Activated T-cell treated with anti-CD3 and anti-CD28 coated beads, Interleukin-2, amount 50 U/mL, for 24 hours (primary cell): ENCODE measurements around the gene DCC.

ENCODE experiments used
- DNase-seq: peaks from one replicate; pipeline ENCODE4 v3.0.0-alpha.2; 2020
- H3K27ac Mint-ChIP-seq: 2 replicates; pipeline ENCODE4 v1.8.0; 2020; ENCODE audit warnings: mild to moderate bottlenecking, mixed read lengths
- H3K27me3 Mint-ChIP-seq: 2 replicates; pipeline ENCODE4 v1.8.0; 2020; ENCODE audit warnings: mixed read lengths
- H3K36me3 Mint-ChIP-seq: 2 replicates; pipeline ENCODE4 v1.8.0; 2020; ENCODE audit warnings: low read depth, mixed read lengths
- H3K4me1 Mint-ChIP-seq: 2 replicates; pipeline ENCODE4 v1.8.0; 2020; ENCODE audit warnings: low read depth, mixed read lengths
- H3K4me3 Mint-ChIP-seq: 2 replicates; pipeline ENCODE4 v1.8.0; 2020; ENCODE audit warnings: mild to moderate bottlenecking, moderate library complexity, mixed read lengths
- H3K9me3 Mint-ChIP-seq: 2 replicates; pipeline ENCODE4 v1.8.0; 2020; ENCODE audit warnings: mixed read lengths

DCC gene

GRCh38 chr18:52897611-52898484, 557.9 kb downstream of the DCC start:
- no peaks in the 10 kb centered on the region for H3K9me3 Mint-ChIP-seq
- H3K4me3 Mint-ChIP-seq = no peak overlapping the region
- no peak overlapping the region for H3K27ac Mint-ChIP-seq
- no peak for DNase-seq
- H3K36me3 Mint-ChIP-seq = no peaks in the 10 kb centered on the region
- no peaks in the 10 kb centered on the region for H3K4me1 Mint-ChIP-seq
- no peaks in the 10 kb centered on the region for H3K27me3 Mint-ChIP-seq

- Mint-ChIP-seq H3K27me3 (no peaks in the 10 kb centered on the region), H3K9me3 (no peaks in the 10 kb centered on the region), H3K4me1 (no peaks in the 10 kb centered on the region), H3K36me3 (no peaks in the 10 kb centered on the region), H3K4me3 (no peak overlapping the region), H3K27ac (no peak overlapping the region)
- no peak for DNase-seq
Observed at GRCh38 chr18:52898485-52899058, 558.6 kb downstream of the DCC start.

DNA sequence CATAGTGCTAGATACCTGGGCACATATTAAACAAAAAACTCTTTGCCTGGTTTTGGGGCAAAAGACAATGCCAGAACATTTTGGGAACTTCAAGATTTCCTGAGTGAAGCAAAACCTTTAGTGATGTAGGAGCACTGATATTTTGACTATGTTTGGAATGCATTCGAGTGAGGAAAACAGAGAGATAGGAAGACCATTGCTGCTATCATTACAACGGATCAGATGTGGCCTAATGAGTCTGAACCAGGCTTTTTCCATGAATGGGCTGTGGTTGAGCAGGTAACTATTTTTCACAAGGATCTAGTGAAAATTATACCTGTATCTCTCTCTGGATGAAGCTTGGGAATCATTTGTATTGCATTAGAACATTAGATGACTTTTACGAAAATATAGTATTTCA, 562.2 kb downstream of the DCC start:
- Mint-ChIP-seq H3K36me3 (no peaks in the 10 kb centered on the region), H3K27me3 (no peaks in the 10 kb centered on the region), H3K9me3 (no peaks in the 10 kb centered on the region), H3K27ac (no peak overlapping the region), H3K4me1 (no peaks in the 10 kb centered on the region), H3K4me3 (no peak overlapping the region)
- DNase-seq = no peak

DNA sequence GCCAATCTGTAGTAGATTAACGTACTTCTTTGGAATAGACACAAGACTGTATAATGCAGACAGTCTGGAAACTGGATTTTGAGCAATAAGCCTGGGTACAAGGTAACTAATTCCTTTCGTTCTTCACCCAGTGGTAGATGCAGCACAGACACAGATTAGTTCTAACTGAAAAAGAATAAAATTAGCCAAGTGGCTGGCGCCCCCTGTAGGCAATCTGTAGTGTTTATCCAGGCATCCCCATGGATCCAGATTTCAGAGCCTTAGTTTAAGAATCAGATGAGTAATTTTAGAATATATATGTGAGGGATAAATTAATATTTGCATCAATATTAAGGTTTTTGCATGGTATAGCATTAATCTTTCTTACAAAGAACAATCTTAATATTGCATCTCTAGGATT, 563.9 kb downstream of the DCC start:
- no peaks in the 10 kb centered on the region for H3K4me1 Mint-ChIP-seq

DNA sequence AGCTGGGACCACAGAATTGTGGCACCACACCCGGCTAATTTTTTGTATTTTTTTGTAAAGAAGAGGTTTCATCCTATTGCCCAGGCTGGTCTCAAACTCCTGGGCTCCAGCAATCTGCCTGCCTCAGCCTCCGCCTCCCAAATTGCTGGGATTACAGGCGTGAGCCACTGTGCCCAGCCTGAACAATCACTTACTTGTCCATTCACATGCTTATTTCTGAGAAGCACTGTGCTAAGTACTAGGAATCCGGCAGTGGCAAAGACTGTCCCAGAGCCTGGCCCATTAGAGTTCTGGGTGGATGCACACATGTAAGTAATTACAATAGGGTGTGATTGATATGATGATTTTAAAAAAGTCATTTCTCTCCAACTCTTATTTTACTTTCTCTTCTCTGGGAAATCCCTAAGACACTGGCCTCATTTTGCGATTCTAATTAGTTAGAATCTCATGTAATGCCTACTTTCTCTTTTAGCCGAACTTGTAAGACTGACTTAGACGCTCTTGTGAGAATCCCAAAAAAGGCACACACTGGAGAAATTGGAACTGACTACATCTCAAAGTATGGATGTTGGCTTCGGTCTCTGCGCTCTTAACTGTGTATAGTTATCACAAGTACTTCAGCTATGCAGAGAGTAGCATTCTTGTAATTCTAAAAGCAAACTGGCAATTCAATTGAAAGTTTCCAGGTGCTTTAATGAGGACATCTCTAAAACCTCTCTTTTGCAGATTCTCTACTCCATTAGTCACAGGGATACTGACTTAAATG, 567.7 kb downstream of the DCC start:
- peaks cover 3% of the 10 kb centered on the region for H3K9me3 Mint-ChIP-seq
- H3K27ac Mint-ChIP-seq = no peak overlapping the region
- DNase-seq = no peak
- no peaks in the 10 kb centered on the region for H3K27me3 Mint-ChIP-seq
- H3K4me1 Mint-ChIP-seq = no peaks in the 10 kb centered on the region
- H3K4me3 Mint-ChIP-seq = no peak overlapping the region
- no peaks in the 10 kb centered on the region for H3K36me3 Mint-ChIP-seq

More for the DNA sequence above, 563.9 kb downstream of the DCC start:
- H3K9me3 Mint-ChIP-seq = no peaks in the 10 kb centered on the region
- no peaks in the 10 kb centered on the region for H3K36me3 Mint-ChIP-seq
- H3K27me3 Mint-ChIP-seq = no peaks in the 10 kb centered on the region
- no peak overlapping the region for H3K4me3 Mint-ChIP-seq
- no peak for DNase-seq
- no peak overlapping the region for H3K27ac Mint-ChIP-seq

GRCh38 chr18:52914148-52914547, 574.2 kb downstream of the DCC start:
- peaks cover 10% of the 10 kb centered on the region for H3K9me3 Mint-ChIP-seq
- no peaks in the 10 kb centered on the region for H3K27me3 Mint-ChIP-seq
- H3K36me3 Mint-ChIP-seq = no peaks in the 10 kb centered on the region
- no peaks in the 10 kb centered on the region for H3K4me1 Mint-ChIP-seq
- no peak overlapping the region for H3K27ac Mint-ChIP-seq
- DNase-seq = no peak
- H3K4me3 Mint-ChIP-seq = no peak overlapping the region

DNA sequence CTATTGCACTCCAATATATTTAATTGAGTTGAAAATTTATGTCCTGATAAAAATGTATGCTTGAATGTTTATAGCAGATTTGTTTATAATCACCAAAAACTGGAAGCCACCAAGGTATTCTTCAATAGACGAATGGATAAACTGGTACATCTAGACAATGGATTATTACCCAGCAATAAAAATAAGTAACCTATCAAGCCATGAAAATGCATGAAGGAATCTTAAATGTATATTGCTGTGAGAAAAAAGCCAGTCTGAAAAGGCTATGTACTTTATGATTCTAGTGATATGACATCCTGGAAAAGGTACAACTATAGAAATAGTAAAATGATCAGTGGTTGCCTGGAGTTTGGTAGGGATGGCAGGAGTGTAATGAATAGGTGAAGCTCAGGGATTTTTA, 580.7 kb downstream of the DCC start:
- no peak overlapping the region for H3K27ac Mint-ChIP-seq
- DNase-seq = no peak
- H3K36me3 Mint-ChIP-seq = no peaks in the 10 kb centered on the region
- no peaks in the 10 kb centered on the region for H3K4me1 Mint-ChIP-seq
- no peaks in the 10 kb centered on the region for H3K27me3 Mint-ChIP-seq
- peaks cover 2% of the 10 kb centered on the region for H3K9me3 Mint-ChIP-seq
- no peak overlapping the region for H3K4me3 Mint-ChIP-seq

- Mint-ChIP-seq H3K27me3 (no peaks in the 10 kb centered on the region), H3K27ac (no peak overlapping the region), H3K4me3 (no peak overlapping the region), H3K4me1 (no peaks in the 10 kb centered on the region), H3K9me3 (peaks cover 4% of the 10 kb centered on the region), H3K36me3 (no peaks in the 10 kb centered on the region)
- DNase-seq = no peak
Observed at GRCh38 chr18:52933356-52933755, 593.4 kb downstream of the DCC start.

- no peaks in the 10 kb centered on the region for H3K4me1 Mint-ChIP-seq
- H3K4me3 Mint-ChIP-seq = no peak overlapping the region
- H3K36me3 Mint-ChIP-seq = no peaks in the 10 kb centered on the region
- H3K27ac Mint-ChIP-seq = no peak overlapping the region
- H3K27me3 Mint-ChIP-seq = no peaks in the 10 kb centered on the region
- DNase-seq = no peak
- peaks cover 10% of the 10 kb centered on the region for H3K9me3 Mint-ChIP-seq
Observed at GRCh38 chr18:52936931-52937330, 596.9 kb downstream of the DCC start.

- Mint-ChIP-seq H3K36me3 (no peaks in the 10 kb centered on the region), H3K9me3 (peaks cover 10% of the 10 kb centered on the region), H3K27ac (no peak overlapping the region), H3K4me1 (no peaks in the 10 kb centered on the region), H3K27me3 (no peaks in the 10 kb centered on the region), H3K4me3 (no peak overlapping the region)
- no peak for DNase-seq
Observed at GRCh38 chr18:52937840-52938239, 597.8 kb downstream of the DCC start.

DNA sequence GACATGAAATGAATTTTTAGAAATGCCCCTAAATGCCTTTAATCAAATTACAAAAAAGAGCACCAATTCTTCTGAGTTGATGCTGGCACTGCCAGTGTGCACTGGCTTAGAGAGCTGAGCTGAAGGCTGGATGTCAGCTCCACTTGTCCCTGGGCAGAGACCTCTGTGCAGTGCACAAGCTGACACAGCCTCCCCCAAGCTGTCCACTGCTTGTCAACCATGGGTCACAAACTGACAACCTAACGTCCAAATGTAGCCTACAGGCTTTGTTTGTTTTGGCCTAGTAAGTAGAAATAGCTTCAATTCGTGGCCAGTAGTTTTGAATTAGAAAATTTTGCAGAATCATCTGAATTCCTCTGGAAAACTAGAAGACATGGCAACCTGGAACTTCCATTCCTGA, 605.6 kb downstream of the DCC start:
- Mint-ChIP-seq H3K9me3 (peaks cover 5% of the 10 kb centered on the region), H3K4me1 (no peaks in the 10 kb centered on the region), H3K27me3 (no peaks in the 10 kb centered on the region), H3K4me3 (no peak overlapping the region), H3K36me3 (no peaks in the 10 kb centered on the region), H3K27ac (no peak overlapping the region)
- no peak for DNase-seq

GRCh38 chr18:52948868-52949444, 609.0 kb downstream of the DCC start:
- no peak overlapping the region for H3K27ac Mint-ChIP-seq
- no peaks in the 10 kb centered on the region for H3K36me3 Mint-ChIP-seq
- no peak overlapping the region for H3K4me3 Mint-ChIP-seq
- H3K9me3 Mint-ChIP-seq = peaks cover 8% of the 10 kb centered on the region
- no peaks in the 10 kb centered on the region for H3K27me3 Mint-ChIP-seq
- DNase-seq = no peak
- H3K4me1 Mint-ChIP-seq = no peaks in the 10 kb centered on the region

GRCh38 chr18:52950155-52950554, 610.2 kb downstream of the DCC start:
- Mint-ChIP-seq H3K27me3 (no peaks in the 10 kb centered on the region), H3K27ac (no peak overlapping the region), H3K4me3 (no peak overlapping the region), H3K4me1 (no peaks in the 10 kb centered on the region), H3K36me3 (no peaks in the 10 kb centered on the region), H3K9me3 (peaks cover 9% of the 10 kb centered on the region)
- no peak for DNase-seq

- Mint-ChIP-seq H3K27ac (no peak overlapping the region), H3K36me3 (no peaks in the 10 kb centered on the region), H3K27me3 (no peaks in the 10 kb centered on the region), H3K4me1 (no peaks in the 10 kb centered on the region), H3K4me3 (no peak overlapping the region), H3K9me3 (peaks cover 12% of the 10 kb centered on the region)
- no peak for DNase-seq
Observed at GRCh38 chr18:52953387-52953786, 613.4 kb downstream of the DCC start.
